ENCODE data around the gene TTC9B.
"Not testable (repeated sequence)": the region's sequence is repeated elsewhere in the genome, so short reads cannot be mapped to it uniquely, and the experiment has no call there.

The TTC9B gene

DNA sequence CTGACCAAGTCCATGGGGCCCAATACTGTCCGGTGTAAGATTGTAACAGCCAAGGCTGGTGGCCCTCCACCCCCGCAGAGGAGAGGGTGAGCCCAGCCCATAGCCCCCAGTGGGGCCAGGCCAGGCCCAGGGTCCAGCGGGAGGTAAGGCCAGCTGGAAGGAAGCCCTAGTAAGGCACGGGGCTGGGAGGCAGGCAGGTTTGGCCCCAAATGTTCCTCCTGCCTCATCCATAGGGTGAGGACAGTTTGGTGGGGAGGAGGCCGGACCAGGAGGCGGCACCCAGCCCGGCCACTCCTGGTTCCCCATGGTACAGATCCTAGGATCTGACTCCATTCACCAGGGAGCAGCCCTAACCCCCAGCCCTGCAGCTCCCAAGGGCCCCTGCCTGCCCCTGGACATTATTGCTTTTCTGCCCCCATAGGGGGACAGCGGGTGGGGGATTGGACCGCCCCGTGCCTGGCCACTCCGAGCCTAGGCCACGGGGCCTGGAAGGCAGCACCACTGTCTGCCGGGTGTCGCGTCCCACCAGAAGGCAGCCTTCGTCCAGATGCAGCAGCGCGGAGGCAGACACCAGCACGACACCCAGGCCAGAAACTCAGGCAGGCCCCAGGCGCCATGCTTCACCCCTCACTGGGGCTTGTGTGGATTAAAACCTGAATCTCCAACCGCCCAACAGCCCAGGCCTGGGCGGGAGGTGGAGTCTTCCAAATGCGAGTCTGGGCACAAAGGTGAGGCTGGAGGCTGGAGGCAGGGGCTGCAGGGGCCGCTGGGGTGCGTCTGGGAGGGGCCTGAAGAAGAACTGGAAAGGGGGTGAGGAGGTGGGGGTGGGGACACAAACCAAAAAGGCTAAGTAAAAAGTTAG, 15.0 kb upstream of the TTC9B start:
- DNase-seq (ENCODE audit: low read depth) = no peak

DNA sequence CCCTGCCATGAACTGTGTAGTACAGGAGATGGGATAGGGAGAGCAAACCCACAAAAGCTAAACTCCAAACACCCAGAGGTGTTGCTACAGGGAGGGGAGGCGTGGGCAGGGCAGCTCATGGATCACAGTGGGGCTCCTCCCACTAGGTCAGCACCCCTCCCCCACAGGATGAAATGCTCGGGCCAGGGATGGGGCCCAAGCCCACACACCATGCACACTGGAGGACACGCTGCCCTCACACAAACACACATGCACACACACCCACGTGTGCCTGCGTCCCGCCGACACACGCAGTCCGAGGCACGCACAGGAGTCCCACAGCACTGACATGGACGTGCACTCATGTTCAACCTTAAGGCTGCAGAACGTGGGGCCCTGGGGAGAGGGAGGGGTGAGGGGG, 14.3 kb upstream of the TTC9B start:
- no peak for DNase-seq (ENCODE audit: low read depth)

- DNase-seq (ENCODE audit: low read depth) = no peak
Measured at GRCh38 chr19:40231544-40232424, 13.6 kb upstream of the TTC9B start.

GRCh38 chr19:40231057-40231456, 12.9 kb upstream of the TTC9B start:
- no peak for DNase-seq (ENCODE audit: low read depth)

DNA sequence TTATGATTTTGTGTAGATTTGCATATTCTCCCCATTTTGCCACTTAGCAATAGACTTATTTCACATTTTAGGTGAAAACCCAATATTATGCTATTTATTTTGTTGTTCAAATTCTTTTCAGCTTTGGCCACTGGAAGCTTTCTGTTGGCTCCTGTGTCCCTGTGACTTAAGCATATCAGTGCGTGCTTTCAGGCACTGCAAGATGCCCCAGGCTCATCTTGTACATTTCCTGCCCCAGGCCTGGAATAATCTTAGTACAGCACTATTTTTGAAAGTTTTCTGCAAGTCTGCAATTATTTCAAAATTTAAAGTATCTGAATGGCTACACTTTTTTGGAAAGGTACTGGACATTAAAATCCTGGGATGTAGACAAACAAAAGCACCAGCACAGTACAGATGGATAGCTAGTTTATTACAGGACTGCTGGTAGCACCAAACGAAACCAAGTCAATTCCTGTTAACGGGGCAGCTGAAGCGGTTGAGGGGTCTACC, 11.8 kb upstream of the TTC9B start:
- DNase-seq (ENCODE audit: low read depth) = no peak

- DNase-seq (ENCODE audit: low read depth) = no peak
Measured at GRCh38 chr19:40229484-40229883, 11.3 kb upstream of the TTC9B start.

- DNase-seq (ENCODE audit: low read depth) = no peak
Measured at GRCh38 chr19:40228863-40229262, 10.7 kb upstream of the TTC9B start.

DNA sequence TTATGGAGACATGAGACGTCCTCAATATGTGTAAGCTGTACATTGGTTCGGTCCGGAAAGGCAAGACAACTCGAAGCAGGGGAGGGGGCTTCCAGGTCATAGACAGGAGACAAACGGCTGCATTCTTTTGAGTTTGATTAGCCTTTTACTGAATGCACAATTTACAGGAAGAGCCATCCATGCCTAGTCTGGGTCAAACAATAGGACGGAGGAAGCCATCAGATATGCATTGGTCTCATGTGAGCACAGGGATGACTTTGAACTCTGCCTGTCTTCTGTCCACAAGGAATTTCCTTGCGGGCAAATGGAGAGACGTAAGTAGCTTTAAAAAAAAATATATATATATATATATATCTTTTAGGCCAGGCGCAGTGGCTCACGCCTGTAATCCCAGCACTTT, 10.2 kb upstream of the TTC9B start:
- DNase-seq (ENCODE audit: low read depth) = no peak

DNA sequence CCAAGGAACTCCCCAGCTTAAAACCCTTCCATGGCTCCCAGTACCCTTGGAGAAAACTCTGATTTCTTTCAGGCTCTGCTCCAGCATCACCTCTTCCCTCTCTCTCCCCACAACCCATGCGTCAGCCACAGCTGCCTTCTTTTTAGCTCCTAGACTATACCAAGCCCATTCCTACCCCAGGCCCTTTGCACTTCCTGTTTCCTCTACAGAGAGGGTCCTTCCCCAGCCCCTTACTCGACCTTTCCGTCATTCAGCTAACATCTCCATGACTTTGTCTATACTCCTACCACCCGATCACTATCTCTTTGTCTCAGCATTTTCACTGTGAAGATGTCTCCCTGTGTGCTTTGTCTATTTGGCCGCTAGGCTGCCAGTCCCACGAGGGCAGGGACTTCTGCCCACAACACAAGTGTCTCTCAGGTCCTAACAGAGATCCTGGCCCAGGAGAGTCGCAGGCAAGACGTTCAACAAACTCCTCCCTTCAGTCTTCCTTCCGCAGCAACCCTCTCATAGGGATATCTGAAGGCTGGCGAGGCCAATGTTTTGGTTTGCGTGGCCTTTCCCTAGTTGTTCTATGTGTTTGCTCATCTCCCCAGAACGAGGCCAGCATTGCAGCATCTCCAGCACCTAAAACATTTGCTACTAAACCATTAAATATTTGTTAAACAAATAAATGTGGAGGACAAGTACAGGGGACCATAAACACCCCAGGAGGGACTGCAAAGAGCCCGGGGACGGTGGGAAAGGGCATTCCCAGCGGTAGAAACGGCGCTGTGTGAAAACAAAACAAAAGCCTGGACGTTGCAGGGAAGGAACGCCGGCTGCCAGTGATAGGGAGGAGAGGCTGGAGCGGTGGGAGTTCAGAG, 7.5 kb upstream of the TTC9B start:
- DNase-seq (ENCODE audit: low read depth) = no peak

DNA sequence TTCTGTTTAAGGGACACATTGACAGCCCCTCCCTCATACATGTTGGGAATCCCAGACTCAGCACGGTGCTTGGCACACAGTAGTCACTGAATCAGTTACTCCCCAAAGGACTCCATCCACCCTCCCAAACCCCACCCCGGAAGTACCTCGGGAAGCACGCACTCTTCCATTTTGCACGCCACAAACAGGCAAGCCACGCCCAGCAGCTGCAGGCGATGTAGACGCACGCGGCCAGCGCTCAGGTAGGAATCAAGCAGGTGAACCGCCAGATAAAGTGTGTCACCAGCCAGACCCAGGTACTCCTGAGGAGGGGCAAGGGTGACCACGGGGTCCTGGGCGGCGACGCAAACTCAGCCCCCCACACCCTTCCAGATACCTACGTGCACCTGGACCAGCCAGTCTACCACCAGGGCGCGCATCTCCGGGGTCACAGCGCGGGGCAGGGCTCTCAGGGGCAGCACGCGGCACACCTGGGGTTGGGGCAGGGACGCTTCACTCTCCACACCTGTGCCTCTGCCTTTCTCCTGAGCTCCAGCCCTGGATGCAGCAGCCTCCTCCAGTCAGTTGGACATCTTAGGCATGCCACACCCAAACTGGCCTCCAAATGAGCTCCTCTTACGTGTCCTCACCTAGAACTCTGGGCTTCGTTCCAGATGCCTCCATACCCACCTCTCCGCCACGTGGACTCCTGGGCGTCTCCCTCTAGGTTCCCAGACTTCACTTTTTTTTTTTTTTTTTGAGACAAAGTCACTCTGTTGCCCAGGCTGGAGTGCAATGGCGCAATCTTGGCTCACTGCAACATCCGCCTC, 6.4 kb upstream of the TTC9B start:
- DNase-seq (ENCODE audit: low read depth) = no peak

DNA sequence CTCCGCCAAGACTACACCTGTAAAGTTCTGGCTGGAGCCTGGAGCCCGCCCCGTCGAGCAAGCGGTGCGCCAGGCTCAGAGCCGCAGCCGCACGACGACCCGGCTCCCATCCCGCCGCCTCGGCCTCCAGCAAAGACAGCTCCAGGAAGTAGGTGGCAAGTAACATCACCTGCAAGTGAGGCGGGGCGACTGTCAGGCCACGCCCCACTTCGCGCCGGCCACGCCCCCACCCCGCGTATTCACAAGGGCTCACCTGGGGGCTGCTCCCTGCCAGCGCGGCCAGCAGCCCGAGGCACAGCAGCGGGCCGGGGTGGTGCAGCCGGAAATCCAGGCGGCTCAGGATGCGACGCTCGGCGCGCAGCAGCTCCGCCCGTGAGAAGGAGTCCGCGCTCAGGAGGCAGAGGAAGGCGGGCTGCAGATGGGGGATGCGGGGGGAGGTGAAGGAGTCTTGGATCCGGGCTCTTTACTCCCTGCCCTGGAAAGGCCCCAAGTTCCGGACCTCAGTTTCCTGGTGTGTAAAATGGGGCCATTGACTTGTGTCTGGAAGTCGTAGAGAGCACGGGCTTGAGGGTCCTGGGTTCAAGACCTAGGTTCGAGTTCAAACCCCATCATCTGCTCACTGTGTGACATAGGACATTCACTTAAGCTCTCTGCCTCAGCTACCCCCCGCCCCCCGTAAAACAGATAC, 5.1 kb upstream of the TTC9B start:
- no peak for DNase-seq (ENCODE audit: low read depth)

GRCh38 chr19:40221858-40222619, 3.9 kb upstream of the TTC9B start:
- peak; percentile 57 for DNase-seq (ENCODE audit: low read depth)

- no peak for DNase-seq (ENCODE audit: low read depth)
Measured at GRCh38 chr19:40220674-40221073, 2.5 kb upstream of the TTC9B start.

DNA sequence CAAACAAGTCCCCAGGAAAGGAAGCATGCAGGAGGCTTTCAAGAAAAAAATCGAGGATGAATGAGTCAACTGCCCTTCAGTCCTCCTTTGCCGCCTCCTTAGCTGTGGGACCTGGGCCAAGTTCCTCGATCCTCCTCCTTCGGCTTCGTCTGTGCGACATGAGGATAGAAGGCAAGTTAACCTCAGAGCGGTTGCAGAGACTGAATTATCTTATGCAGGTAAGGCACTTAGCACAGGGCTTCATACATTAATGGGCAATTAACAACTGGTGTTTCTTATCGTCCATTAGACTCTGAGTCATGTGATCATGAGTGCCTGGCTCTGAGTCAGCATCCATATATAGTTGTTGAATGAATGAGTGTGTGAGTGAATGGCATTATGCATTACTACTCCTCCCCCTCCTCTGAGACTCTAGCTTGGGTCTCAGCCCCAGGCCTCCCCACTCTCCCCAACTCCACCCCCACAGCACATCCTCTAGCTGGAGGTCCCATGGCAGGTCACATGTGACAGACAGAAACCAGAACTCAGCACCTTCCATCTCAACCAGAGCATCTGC, 1.6 kb upstream of the TTC9B start:
- no peak for DNase-seq (ENCODE audit: low read depth)

- DNase-seq (ENCODE audit: low read depth) = not testable (repeated sequence)
Measured at GRCh38 chr19:40219029-40219428, 845 bp upstream of the TTC9B start.

DNA sequence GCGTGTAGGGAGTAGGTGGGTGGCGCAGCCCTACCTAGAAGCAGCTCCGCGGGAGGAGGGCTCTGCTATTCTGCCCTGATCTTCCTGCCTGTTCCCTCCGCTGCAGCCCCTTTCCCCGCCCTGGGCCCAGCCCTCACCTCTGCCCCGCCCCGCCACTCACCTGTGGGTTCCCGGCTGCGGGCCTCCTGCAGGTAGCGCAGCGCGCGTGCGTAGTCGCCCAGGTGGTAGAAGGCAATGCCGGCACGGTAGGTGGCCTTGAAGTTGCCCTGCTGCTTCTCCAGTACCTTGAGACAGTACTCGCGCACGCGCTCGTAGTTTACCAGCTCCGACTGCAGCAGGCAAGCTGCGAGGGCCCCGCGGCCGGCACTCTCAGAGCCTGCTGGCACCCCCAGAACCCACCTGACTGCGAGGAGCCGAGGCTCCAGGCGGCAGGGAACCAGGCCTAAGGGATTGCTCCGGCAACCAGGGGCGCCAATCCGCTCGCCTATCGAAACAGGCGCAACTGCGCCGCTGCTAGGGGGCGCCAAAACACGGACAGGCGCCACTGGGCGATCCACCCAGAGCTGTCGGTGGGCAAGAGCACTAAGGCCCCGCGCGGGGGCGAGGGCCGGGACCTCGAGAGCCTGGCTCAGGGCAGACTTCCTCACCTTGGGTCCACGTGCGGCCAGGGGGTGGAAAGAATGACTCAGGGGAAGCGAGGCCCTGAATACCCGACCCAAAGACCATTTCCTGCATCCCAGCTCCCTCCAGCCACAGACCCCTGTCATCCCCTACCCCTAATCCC, 965 bp downstream of the TTC9B start:
- DNase-seq (ENCODE audit: low read depth) = no peak

DNA sequence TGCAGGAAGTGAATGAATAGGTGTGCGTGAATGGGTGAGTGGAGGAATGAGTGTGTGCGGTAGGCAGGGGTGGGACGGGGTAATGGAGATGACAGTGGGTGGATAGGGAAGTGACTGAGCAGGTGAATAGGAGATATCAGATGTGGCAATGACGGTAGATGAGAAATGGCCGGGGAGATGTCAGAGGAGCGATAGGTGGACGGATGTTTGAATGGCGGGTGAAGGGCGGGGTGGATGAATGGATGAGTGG, 1.5 kb downstream of the TTC9B start:
- DNase-seq (ENCODE audit: low read depth) = no peak

DNA sequence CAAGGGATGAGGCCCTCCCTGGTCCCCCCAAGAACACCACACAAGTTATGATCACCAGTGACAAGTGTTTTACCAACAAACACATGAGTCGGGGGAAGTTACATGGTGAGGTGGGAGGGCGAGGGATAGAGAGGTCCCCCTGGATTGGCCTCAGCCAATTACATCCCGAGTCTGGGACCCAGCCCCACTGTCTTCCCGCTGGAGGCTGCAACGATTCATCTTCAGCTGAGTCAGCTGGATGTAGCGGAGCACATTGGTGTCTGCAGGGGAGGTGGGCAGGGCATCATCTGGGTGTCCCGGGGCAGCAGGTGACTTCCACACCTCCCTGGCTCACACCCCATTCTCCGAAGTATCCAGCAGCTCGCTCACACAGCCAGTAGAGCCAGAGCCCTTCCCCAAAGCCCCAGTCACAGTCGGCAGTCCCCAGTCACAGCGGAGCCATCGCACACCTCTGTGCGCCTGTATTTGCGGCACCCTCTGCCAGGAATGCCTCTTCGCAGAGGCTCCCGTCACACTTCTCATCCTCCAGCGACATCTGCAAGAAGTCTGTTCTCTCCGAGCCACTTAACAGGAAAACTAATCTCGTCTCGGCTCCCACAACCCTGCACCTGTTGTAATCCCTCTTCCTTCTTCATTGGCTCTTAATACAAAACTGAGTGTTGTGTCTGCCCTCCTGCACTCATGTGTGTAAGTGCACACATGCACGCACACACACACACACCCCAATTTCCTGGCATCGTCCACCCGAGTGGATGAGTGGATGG, 2.0 kb downstream of the TTC9B start:
- DNase-seq (ENCODE audit: low read depth) = no peak
